HUDEP-2 (cell line): ENCODE data around the gene WDR81.
"Not testable (repeated sequence)": the region's sequence is repeated elsewhere in the genome, so short reads cannot be mapped to it uniquely, and the experiment has no call there.

Experiments
- DNase-seq, 76 experiments: peaks; one replicate each; lab custom pipeline; 2025; ENCODE audit not compliant: unreplicated experiment in 76 of 76; lab: John Stamatoyannopoulos, UW

WDR81 gene

DNA sequence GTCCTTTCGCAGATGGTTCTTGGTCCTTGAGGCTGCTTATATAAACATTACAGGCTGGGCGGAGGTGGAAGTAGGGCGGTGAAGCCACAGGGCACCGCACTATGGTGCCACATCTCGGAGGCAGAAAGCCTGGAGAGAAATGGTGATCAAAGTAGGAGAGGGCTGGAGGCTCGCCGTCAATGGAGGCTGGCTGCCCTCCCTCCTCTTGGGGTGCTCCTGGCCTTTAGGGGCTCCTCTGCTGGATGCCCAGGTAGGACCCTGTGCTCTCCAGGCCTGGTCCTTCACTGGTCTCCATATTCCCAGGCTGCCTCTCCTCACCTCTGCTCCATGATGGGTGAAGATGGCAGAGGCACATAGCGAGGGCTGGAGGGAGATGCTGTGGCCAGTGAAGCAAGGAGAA is 12.2 kb upstream of the WDR81 start:
- no peak for DNase-seq

DNA sequence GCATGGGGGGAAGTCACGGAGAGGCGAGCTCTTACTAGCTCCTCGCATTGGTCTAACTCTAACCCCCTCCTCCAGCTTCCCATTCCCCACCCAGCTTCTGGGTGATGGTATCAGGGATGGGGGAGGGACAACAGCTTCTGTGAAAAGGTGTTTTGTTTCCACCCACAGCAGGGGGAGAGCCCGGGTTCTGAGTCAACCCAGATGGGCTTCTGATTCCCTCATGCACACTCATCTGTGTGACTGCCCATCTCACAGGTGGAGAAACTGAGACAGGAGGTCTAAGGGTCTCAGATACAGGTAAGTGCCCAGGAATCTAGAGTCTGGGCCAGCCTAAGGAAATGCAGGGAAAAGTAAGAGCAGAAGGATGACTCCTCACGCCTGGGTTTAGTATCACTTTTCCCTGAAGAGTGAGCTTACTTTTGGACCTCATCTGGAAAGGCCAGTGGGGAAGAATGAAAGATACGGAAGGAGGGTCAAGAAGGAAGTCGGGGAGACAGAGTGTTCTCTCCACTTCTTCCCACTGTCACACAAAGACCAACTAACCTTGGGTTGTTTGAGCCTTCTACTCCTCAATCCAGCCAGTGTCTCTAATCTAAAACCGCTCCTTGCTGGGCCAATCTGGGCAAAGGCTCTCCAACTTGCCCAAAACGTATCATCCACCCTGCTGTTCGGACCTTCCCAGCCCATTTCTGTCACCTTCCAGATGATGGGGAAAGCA is 11.2 kb upstream of the WDR81 start:
- DNase-seq: no peak

- DNase-seq: no peak
Observed at GRCh38 chr17:1713878-1714426, 10.6 kb upstream of the WDR81 start.

DNA sequence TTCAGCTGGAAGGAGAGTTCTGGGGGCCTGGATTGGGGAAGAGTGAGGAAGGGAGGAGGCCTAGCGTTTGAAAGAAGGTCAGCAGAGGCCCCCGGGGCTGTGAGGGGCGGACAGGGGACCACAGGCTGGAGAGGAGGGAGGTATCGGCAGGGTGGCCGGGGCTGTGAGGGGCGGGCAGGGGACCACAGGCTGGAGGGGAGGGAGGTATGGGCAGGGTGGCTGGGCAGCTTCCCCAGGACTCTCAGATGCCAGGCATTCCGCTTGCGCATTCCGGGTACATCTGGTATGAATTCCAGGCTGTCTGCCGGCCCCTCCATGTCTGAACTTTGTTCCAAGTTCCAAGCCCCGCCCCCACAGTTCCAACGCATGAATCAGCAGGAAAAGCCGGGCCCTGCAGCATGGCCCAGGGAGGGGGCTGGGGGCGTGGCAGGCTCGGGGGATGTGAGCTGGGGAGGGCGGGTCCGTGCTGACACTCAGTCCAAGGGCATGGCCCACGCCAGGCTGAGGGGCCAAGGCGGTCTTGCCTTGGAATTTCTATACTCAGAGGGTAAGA is 10.0 kb upstream of the WDR81 start:
- peak in 68 of 76 experiments; percentile 10 to 86 (median 70) for DNase-seq

GRCh38 chr17:1714980-1715802 is 9.3 kb upstream of the WDR81 start:
- peak in 74 of 76 experiments; percentile 20 to 92 (median 76) for DNase-seq

- DNase-seq: no peak
Observed at GRCh38 chr17:1715803-1716075, 8.8 kb upstream of the WDR81 start.

- peak in 75 of 76 experiments; percentile 59 to 100 (median 99) for DNase-seq
Observed at GRCh38 chr17:1716076-1716911, 8.2 kb upstream of the WDR81 start.

DNA sequence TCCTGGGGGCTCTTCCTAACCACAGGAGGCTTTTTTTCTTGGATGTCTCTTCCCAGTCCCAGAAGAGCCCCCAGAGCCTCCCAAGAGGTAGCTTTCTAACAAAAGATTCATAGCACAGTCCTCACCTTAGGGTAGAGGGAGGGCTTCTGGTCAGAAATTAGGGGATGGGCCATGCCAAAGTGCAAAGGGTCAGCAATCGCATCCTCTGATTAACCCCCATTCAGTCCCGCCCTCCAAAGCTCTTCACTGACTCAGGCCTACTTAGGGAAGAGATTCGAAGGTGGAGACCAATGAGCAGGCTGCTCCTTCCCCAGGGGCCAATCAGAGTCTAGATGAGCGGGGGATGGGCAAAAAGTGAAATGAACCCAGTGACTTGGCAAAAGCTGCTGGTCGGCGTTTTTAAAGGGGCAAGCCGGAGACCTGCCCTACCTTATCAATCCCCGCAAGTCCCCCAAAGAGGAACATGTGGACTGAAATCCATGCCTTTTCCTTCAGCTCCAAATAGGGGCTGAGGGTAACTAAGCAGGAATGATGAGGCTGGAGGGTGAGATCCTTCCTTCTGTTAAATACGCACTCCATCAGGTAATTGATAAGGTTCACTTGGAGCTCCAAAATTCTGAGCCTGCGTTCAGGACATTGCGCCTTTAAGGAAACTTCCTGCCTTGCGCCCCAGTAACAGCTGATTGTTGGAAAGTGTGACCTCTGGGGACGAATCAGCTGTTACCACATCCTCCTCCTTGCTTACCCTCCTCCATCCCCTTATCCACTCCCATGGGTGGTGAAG is 7.4 kb upstream of the WDR81 start:
- DNase-seq: peak in 75 of 76 experiments; percentile 53 to 97 (median 91)

DNA sequence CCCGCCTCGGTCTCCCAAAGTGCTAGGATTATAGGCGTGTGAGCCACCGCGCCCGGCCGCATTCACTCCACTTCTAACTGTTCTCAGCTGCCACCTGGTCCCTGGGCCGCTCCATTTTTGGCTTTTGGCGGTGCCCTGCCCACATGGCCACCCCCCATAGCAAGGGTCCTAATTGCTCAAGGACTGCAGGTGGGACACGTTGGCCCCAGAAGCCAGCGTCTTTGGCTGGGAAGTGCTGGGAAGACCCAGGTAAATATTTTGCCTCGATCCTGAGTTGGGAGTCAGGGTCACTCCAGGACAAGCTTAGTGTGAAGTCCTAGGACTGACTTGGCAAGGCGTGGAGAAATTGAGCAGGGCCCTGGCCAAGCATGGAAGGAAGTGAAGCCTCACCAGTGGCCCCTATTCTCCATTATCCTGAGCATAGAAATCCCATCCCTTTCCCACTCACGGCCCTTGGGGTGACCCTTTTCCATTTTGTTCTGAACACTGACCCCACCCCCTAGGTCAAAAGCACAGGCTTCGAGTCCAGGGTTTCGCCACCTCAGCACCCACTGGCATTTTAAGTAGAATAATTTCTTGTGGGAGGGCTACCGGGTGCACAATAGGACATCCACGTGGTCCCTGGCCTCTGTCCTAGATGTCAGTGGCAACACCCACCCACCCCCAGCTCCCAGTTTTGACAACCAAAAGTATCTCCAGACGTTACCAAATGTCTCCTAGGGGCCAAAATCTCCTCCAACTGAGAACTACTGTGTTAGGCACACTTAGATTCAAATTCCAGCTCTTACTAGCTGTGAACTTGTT is 5.9 kb upstream of the WDR81 start:
- no peak for DNase-seq

- peak in 44 of 76 experiments; percentile 1 to 63 (median 40) for DNase-seq
Observed at GRCh38 chr17:1720856-1721386, 3.6 kb upstream of the WDR81 start.

DNA sequence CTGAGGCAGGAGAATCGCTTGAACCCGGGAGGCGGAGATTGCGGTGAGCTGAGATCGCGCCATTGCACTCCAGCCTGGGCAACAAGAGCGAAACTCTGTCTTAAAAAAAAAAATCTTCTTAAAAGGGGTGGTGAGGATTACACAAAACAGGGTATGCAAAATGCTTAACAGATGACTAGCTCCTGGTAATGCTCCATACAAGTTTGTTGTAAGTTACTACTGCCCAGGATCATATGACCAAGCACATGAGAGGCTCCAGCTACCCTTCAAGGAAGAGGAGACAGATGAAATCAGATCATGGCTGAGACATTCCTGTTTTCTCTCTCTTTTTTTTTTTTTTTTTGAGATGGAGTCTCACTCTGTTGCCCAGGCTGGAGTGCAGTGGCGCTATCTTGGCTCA is 2.5 kb upstream of the WDR81 start:
- not testable (repeated sequence) for DNase-seq

- peak in 12 of 76 experiments; percentile 12 to 69 (median 33) for DNase-seq
Observed at GRCh38 chr17:1724869-1725641, 551 bp downstream of the WDR81 start.

GRCh38 chr17:1725642-1726511 is 1.4 kb downstream of the WDR81 start:
- DNase-seq: peak in 1 of 76 experiments; percentile 34

GRCh38 chr17:1726626-1727257 is 2.2 kb downstream of the WDR81 start:
- DNase-seq: no peak

DNA sequence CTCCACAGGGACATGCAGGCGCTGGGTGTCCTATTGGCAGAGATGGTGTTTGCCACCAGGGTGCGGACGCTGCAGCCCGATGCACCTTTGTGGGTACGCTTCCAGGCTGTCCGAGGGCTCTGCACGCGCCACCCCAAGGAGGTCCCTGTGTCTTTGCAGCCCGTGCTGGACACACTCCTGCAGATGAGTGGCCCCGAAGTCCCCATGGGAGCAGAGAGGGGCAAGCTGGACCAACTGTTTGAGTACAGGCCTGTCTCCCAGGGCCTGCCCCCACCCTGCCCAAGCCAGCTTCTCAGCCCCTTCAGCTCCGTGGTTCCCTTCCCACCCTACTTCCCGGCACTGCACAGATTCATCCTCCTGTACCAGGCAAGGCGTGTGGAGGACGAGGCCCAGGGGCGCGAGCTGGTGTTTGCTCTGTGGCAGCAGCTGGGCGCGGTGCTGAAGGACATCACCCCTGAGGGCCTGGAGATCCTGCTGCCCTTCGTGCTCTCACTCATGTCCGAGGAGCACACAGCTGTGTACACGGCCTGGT is 2.8 kb downstream of the WDR81 start:
- DNase-seq: no peak

DNA sequence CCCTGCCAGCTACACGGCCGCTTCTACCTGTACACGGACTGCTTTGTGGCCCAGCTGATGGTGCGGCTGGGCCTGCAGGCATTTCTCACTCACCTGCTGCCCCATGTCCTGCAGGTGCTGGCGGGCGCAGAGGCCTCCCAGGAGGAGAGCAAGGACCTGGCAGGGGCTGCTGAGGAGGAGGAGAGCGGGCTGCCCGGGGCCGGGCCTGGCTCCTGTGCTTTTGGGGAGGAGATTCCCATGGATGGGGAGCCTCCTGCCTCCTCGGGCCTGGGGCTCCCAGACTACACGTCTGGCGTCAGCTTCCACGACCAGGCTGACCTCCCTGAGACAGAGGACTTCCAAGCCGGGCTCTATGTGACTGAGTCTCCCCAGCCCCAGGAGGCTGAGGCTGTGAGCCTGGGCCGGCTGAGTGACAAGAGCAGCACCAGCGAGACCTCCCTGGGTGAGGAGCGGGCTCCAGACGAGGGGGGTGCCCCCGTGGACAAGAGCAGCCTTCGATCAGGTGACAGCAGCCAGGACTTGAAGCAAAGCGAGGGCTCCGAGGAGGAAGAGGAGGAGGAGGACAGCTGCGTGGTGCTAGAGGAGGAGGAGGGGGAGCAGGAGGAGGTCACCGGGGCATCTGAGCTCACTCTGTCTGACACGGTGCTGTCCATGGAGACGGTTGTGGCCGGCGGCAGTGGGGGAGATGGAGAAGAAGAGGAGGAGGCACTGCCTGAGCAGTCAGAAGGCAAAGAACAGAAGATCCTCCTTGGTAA is 3.5 kb downstream of the WDR81 start:
- peak in 3 of 76 experiments; percentile 12 to 27 (median 22) for DNase-seq
